HG03175 (cell line): ENCODE measurements around the gene ATP13A5.
A peak's percentile ranks its signal among the peaks of the same experiment; 100 is the strongest.

Source experiments
- ATAC-seq: cut with Tn5 transposase; IDR thresholded peaks from one replicate; pipeline ENCODE4 v1.9.1; 2021; ENCODE audit warnings: mild to moderate bottlenecking, moderate library complexity; ENCODE audit not compliant: unreplicated experiment

Gene ATP13A5, protein sequence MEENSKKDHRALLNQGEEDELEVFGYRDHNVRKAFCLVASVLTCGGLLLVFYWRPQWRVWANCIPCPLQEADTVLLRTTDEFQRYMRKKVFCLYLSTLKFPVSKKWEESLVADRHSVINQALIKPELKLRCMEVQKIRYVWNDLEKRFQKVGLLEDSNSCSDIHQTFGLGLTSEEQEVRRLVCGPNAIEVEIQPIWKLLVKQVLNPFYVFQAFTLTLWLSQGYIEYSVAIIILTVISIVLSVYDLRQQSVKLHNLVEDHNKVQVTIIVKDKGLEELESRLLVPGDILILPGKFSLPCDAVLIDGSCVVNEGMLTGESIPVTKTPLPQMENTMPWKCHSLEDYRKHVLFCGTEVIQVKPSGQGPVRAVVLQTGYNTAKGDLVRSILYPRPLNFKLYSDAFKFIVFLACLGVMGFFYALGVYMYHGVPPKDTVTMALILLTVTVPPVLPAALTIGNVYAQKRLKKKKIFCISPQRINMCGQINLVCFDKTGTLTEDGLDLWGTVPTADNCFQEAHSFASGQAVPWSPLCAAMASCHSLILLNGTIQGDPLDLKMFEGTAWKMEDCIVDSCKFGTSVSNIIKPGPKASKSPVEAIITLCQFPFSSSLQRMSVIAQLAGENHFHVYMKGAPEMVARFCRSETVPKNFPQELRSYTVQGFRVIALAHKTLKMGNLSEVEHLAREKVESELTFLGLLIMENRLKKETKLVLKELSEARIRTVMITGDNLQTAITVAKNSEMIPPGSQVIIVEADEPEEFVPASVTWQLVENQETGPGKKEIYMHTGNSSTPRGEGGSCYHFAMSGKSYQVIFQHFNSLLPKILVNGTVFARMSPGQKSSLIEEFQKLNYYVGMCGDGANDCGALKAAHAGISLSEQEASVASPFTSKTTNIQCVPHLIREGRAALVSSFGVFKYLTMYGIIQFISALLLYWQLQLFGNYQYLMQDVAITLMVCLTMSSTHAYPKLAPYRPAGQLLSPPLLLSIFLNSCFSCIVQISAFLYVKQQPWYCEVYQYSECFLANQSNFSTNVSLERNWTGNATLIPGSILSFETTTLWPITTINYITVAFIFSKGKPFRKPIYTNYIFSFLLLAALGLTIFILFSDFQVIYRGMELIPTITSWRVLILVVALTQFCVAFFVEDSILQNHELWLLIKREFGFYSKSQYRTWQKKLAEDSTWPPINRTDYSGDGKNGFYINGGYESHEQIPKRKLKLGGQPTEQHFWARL

DNA sequence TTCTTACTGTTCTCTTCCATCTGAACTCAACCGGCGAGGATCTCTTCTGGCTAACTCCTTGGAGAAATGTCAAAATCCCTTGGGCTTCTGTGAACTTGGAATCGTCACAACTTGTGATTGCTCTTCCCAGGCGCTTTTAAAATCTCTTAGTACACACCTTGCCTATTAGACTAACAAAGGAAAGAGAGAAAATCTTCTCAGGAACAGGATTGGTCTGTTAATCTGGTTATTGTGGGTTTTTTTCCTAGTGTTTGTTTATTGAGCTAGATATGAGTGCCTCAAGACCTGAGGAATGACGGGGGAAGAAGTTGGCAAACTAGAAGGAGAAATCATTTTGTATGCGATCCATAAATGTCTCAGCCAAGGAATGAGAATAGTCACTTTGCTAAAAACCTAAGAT lies at the start of gene ATP13A5:
TSS of gene ATP13A5 (minus strand) at position 48 of the 400 bp plus-strand sequence. CDS start at position 20, 28 bp downstream.
- ATAC-seq, result no peak

DNA sequence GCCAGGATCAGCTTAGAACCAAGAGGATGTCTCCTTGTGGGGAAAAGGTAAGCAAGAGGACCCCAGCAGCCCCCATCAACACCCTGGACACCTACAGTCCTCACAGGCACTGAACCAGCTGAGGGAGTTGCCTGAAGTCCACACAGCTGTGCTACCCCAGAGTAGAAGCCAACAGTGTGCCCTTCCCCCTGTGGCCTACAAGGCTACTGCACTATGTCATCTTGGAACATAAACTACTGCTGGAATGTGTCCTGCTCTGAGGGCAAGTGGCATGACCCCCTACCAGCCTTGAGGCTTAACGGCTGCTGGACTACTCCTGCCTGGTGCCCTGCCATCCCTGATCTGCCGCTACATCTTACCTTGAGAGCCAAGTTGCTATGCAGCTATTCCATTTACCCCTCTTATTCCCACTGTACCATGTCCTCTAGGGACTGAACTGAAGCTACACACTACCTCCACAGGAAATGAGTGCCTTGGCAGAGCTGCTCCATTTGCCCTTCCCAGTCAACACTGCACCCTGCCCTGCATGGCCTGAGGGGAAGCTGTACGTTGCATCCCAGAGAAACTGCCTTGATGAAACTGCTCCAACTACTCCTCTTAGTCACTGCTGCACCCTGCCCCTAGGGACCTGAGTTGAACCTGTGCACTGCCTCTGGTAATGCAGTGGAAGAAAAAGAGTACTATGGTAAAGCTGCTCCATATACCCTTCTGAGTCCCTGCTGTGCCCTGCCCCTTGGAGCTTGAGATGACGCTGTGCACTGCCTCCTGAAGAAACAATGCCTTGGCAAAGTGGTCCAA lies 40.2 kb upstream of the ATP13A5 start:
- no peak for ATAC-seq

DNA sequence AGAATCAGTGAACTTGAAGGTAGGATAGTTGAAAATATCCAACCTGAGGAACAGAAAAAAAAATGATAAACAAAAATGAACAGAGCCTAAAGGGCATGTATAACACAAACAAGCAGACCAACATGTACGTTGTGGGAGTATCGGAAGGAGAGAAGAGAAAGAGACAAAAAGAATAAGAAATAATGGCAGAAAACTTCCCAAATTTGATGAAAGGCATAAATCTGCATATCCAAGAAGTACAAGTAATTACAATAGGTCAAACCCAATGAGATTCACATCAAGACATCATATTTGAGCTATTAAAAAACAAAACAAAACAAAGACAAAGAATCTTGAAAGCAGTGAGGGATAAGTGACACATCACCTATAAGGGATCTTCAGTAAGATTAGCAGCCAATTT lies 38.1 kb upstream of the ATP13A5 start:
- no peak for ATAC-seq

DNA sequence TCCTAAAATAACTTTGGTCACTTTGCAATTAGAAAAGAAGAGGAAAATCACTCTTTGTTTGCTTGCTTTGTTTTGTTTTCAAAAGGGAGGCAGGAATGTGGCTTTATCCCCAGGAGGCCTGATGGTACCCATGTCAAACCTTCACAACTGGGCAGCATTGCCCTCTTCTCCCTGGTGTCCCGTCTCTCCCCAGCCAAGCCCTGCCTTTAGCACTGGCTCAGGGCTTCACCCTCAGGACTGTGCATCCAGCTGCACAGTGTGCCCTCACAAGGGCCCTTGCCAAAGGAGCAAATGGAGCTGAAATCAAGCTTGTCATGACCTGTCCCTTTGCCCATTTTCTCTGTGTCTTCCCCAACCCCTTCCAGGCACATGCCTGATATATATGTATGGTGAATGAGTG lies 29.1 kb upstream of the ATP13A5 start:
- ATAC-seq, result no peak

DNA sequence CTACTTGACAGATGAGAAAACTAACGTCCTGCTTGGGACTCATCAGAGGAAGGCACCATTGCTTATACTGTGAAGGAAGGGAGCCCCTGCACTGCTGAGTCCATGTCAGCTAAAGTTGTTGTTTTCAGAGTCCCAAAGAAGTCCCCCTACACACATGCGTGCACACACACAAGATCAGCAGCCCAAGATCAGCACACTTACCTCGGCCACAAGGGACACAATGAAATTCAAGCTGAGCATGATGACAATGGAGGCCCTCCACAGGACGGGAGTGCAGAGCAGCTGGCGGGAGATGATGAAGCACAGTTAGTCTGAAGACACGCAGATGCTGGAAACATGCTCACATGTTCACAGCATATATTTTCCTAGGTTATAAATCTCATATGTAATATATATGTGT lies 28.6 kb upstream of the ATP13A5 start:
- no peak for ATAC-seq

DNA sequence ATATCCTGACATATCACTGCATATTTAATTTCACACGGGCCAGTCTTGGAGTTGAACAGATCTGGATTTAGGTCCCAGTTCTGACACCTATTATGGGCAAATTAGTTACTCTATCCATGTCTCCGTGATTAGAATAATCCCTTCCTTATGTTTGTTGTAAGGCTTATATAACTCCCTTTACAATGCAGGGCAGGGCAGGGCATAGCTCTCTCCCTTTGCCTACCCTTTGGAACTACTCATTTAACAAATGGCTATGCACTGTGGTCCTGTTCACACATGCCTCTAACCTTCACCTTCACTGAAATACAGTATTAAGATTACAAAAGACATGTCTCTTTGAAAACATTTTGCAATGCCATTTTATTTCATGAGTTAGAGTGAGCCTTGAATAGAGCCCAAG lies 24.8 kb upstream of the ATP13A5 start:
- no peak for ATAC-seq

DNA sequence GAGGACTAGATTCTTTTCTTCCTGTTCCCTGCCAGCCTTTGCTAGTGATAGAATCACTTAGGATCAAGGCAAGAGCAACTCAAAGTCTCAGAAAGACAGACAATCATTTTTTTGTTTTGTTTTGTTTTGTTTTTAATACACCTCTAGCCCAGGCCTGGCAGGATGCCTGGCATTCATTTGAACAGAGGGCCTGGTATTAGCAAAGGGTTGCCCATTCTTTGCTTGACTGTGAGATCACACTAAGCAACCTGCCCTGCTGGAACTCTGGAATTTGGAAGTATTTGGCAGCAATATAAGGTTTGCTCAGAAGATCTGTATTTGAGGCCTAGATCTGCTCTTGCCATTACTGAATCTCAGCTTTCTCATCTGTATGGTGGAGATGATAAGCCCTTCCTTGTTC lies 21.8 kb upstream of the ATP13A5 start:
- no peak for ATAC-seq

DNA sequence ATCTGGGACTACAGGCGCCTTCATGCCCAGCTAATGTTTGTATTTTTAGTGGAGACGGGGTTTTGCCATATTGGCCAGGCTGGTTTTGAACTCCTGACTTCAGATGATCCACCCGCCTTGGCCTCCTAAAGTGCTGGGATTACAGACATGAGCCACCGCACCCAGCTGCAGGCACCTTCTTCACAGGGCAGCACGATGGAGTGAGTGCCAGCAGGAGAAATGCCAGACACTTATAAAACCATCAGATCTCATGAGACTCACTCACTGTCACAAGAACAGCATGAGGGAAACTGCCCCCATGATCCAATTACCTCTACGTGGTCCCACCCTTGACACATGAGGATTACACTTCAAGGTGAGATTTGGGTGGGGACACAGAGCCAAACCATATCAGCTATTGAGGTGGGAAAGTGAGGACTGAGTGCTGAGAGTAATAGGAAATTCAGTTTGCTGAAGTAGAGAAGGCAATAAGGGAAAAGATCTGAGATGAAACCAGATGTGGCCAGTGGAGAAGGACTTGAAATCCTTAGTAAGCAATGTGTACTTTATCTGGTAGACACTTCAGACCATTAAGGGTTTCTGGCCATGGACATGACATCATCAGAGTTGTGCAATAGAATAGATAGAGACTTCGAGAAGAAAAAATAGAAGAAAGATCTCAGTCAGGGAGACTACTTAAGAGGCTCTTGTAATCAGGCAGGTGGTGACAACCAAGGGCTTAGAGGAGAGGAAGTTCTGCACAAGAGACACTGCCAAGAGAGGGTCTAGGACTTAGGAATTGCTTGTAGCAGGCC lies 18.1 kb upstream of the ATP13A5 start:
- ATAC-seq, result no peak

DNA sequence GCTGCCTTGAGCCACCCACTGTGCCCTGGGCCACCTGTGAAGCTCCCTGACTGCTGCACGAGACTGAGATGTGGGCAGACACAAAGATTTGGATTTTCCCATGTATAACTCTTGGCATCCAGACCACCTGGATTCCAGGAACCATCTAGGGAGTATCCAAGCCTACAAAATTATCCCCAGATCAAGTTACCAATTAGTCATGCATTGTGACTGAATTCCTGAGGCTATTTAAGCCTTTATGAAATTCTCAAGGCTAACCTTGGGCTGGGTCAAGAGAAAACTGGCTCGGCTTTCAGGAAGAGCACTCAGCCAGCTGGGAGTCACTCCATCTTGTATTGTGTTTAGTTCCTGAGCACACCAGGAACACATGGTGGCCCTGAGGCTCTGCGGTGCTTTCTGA lies 13.3 kb upstream of the ATP13A5 start:
- ATAC-seq, result no peak

DNA sequence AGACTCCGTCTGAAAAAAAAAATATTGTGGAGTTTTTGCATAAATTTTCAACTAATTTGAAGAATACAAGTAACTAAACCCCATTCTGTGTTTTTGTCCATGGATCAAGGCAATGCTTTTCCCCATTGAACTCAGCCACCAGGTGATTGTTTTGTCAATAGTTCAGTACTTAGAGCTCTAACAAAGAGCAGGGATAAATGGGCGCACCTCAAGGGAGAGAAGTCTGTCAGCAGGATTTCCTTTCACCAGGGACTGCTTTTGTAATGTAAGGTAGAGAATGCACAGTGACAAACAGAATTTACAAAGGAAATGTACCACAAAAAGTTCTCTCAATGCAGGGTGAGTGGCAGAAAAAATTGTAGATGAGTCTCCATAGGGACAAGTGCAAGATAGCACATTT lies 10.8 kb upstream of the ATP13A5 start:
- ATAC-seq, result no peak

DNA sequence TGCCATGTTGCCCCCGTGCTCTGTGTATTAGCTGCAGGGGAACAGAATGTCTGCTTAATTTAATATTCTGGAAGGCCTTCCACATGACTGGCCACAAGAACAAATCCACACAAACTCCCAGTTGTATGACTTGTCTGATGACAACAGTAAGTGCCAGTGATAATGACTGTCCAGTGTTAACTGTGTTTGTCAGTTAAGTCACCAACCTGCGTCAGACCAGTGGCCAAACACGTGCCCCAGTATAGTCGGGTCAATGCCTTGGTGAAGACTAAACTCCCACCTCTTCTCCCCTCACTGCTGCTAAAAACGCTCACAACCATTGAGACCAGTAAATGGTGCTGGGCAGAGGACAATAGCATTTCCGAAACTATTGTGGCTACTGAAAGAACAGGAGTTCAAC lies 9.8 kb upstream of the ATP13A5 start:
- ATAC-seq, result no peak

DNA sequence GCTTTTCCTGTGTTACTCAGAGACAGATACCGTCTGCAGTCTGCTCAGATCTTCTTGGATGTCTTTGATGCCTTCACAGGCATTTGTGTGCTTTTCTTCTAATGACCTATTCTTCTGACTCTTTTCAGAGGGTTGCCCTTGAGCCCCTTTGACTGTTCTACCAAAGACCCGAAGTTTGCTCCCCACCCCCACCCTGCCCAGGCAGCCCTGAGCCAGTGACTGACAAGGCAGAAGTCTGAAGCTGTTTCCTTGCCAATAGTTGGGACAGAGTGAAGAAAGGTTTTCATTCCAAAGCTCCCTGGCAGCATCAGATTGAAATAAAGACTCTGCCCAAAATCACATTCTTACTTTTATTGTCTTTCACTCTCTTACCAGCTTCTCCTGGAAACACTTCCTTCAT lies 9.0 kb upstream of the ATP13A5 start:
- ATAC-seq, result no peak

DNA sequence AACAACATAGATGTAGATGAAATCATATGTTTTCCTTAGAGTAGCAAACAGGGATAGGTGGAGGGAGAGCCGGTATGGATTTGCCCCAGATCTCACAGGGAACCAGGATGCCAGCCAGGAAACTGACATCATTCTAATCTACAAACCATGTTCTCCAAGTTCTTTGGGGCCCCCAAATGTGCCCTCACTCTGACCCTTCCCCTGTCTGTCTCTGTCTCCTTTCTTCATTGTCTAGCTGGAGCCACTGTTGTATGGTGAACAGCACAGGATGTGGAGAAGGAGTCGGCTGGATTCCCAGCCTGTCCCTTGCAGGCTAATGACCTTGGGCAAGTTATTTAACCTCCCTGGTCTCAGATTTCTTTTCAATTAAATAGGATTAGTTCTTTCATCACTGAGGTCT lies 962 bp downstream of the ATP13A5 start:
- ATAC-seq, result no peak

DNA sequence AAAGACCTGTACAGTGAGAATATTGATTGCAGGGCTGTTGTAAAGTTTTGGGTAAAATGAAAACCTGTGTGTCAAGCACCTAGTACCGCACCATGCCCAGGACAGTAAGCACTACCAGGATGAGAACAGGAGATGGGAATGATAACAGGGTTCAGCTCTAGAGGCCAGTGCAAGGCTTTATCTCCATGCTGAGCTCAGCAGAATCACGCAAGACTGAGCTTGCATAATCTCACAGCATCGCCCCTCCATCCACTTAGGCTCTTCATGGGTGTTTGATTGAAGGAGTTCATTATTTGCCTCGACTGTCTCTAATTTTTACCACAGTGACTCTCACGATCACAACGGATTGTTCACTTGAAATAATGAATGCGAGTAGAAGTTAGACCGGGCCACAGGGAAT lies 2.9 kb downstream of the ATP13A5 start:
- ATAC-seq, result no peak

DNA sequence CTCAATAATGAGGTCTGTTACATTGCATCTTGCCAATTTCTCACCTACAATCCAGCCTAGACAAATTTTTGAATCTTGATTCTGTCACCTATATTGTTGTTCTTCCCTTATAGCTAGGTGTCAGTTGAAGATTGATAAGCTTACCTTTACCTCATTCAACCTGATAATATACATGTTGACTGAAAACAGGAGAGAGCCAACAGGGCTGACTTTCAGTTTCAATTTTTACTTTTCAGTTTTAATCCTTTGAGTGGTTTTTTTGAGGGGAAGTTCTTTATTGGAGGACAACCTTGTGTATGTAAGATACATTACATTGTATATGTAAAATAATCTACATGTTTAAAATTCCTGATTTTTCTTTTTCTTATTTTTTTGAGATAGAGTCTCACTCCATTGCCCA lies 5.8 kb downstream of the ATP13A5 start:
- ATAC-seq, result peak; percentile 44

DNA sequence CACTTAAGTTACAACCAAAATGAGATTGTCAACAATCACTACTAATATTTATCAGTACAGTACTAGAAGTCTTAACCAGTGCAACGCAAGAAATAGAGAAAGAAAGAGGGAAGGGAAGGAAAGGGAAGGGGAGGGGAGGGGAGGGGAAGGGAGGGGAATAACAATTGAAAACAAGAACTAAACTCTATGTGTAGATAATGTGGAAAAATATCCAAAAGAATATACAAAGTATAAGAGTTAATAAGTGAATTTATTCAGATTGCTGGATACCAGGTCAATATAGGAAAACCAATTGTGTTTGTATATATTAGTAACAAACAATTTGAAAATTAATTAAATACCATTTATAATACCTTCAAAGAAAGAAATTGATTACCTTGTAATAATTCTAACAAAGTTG lies 10.7 kb downstream of the ATP13A5 start:
- no peak for ATAC-seq

DNA sequence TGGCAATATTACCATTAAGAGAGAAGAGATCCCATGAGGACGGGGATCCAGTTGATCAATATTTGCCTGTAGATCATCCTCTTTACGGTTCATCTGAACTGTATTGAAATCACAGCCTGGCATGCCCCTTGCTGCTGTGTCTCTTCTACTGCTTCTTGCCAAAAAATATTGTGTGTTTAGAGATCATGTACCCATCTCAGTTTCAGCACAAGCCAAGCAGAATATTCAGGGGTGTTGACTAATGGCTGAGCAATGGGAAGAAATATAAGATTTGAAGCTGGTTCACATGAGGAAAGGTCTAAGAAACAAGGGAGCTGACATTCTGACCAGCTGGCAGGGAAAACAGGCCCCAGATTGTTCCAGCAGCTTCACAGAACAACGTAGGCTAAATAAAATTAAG lies 21.3 kb downstream of the ATP13A5 start:
- no peak for ATAC-seq

DNA sequence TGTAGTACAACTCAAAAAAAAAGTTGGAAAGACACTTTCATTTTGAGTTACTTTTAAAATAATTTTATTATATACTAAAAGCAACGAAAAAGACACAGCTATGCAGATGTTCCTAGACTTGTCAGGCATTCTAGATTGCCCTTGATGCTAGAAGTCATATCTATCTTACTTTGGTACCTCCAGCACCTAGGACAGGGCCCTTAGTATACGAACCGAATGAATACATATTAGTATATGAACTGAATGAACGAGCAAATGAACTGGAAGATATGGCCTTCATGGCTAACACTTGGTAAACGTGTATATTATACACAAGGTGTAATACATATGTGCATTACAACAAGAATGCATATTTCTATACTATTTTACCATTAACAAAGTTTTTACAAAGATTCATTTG lies 24.1 kb downstream of the ATP13A5 start:
- ATAC-seq, result no peak

DNA sequence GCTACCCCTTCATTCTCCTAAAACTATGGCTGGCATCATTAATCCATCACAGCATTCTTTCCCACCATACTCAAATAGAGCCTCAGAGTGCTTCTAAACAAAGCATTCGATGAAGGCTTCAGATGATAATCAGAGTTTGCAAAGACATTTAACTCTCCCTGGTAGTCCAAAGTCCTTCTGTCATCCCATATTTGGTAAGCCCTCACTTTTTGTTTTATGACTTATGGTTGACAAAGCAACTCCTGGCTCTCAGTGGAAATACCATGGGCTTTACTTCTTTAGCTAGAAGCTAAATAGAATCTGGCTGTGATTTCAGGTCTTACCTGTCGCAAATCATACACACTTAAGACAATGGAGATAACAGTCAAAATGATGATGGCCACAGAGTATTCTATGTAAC lies 27.8 kb downstream of the ATP13A5 start:
- no peak for ATAC-seq

DNA sequence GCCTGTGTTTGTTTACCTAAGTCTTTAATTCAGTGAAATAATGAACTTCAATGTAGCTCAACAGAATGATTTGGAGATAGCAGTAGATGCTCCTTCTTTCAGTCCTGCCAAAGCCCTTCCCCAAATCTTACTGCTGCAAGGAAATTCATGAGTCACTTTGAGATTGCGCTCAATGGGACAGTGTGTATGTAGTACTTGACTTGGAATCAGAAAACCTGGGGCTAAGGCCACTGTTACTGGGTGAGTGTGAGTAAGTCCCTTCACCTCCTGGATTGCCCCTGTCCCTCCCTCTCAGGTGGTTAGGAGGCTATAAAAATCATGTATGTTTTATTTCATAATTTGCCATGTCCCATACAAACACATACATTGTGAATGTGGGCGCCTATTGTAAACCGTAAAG lies 29.9 kb downstream of the ATP13A5 start:
- no peak for ATAC-seq
